Neural cell (in vitro differentiated cells): Measurements from ENCODE around the gene TENT4A.

Experiments
- EZH2 ChIP-seq: fragments of 200-600, 300-800 bp; shearing (Covaris generic), sonication (generic); IDR thresholded peaks from 2 replicates; pipeline ENCODE4 v1.6.1; 2014; ENCODE audit warnings: antibody characterized with exemption, low read length, borderline replicate concordance, mild to moderate bottlenecking; ENCODE audit not compliant: insufficient read depth, poor library complexity, severe bottlenecking
- TF ChIP-seq, protein P1 (sequence below): fragments of 450-650 bp; IDR thresholded peaks from 2 replicates; pipeline ENCODE4 v1.5.1; 2014; ENCODE audit warnings: antibody characterized with exemption, mild to moderate bottlenecking, moderate library complexity; ENCODE audit not compliant: poor library complexity, severe bottlenecking

DNA sequence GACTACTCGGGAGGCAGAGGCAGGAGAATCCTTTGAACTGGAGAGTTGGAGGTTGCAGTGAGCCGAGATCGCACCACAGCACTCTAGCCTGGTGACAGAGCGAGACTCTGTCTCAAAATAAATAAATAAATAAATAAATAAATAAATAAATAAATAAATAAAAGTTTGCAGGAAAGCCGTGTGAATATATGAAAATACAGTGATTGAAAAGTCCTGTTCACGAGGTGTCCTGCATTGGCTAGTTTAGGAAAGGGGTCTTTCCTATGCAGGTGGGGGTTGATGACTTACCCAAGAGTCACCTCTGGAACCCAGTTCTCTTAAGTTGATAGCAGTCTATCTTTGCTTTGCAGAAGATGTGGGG lies 7.3 kb downstream of the TENT4A start:
- TF ChIP-seq, protein P1, sequence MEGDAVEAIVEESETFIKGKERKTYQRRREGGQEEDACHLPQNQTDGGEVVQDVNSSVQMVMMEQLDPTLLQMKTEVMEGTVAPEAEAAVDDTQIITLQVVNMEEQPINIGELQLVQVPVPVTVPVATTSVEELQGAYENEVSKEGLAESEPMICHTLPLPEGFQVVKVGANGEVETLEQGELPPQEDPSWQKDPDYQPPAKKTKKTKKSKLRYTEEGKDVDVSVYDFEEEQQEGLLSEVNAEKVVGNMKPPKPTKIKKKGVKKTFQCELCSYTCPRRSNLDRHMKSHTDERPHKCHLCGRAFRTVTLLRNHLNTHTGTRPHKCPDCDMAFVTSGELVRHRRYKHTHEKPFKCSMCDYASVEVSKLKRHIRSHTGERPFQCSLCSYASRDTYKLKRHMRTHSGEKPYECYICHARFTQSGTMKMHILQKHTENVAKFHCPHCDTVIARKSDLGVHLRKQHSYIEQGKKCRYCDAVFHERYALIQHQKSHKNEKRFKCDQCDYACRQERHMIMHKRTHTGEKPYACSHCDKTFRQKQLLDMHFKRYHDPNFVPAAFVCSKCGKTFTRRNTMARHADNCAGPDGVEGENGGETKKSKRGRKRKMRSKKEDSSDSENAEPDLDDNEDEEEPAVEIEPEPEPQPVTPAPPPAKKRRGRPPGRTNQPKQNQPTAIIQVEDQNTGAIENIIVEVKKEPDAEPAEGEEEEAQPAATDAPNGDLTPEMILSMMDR: no peak
- no peak for TF ChIP-seq EZH2
